ENCODE measurements around the gene NT5E. TPM values are rescaled to one million over a fixed set of nuclear protein-coding genes. Genes with fewer than 3 reads are reported as not detected.

Gene NT5E
- total and polyA plus RNA-seq, 9 donors, result 19.5 to 42.1 (median 25.8) TPM

- H3K4me3 ChIP-seq (ENCODE audit: low read length), result no peak overlapping the region
- peak overlapping the region; percentile 15 for H3K27ac ChIP-seq (ENCODE audit: low read length)
- H3K9me3 ChIP-seq (replicated peaks; ENCODE audit: control insufficient read depth, low read depth, low read length), result no peaks in the 10 kb centered on the region
- no peaks in the 10 kb centered on the region for H3K36me3 ChIP-seq (ENCODE audit: control insufficient read depth, insufficient read depth, low read length)
- DNase-seq, result peak; percentile 74
- peaks cover 6% of the 10 kb centered on the region for H3K4me1 ChIP-seq (ENCODE audit: control insufficient read depth, insufficient read depth, low read length)
- no CpG with 5 or more reads among the region's 1 CpG for WGBS (ENCODE audit: insufficient coverage)
- no peaks in the 10 kb centered on the region for H3K27me3 ChIP-seq (ENCODE audit: control insufficient read depth, insufficient read depth, low read length)
Measured at GRCh38 chr6:85420551-85420950, 29.3 kb upstream of the NT5E start.

DNA sequence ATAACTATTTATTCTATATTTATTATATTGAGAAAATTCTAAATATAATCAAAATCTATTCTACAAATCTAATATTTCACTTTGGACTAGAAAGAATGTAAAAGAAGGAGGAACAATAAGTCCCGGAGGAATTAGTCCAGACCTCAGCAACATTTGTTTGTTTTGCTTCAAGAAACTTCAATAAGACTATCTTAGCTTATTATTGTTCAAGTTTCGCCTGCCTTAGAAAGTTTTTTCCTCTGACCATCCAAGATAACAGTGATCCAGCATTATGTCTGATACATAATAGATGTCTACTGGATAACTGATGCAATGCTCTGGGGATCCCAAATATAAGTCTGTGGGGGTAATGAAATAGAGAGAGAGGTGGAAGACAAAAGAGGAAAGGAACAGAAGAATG, 28.7 kb upstream of the NT5E start:
- no peaks in the 10 kb centered on the region for H3K9me3 ChIP-seq (replicated peaks; ENCODE audit: control insufficient read depth, low read depth, low read length)
- H3K4me1 ChIP-seq (ENCODE audit: control insufficient read depth, insufficient read depth, low read length), result peaks cover 6% of the 10 kb centered on the region
- peak; percentile 79 for DNase-seq
- H3K27me3 ChIP-seq (ENCODE audit: control insufficient read depth, insufficient read depth, low read length), result no peaks in the 10 kb centered on the region
- H3K27ac ChIP-seq (ENCODE audit: low read length), result peak overlapping the region; percentile 5
- H3K36me3 ChIP-seq (ENCODE audit: control insufficient read depth, insufficient read depth, low read length), result no peaks in the 10 kb centered on the region
- WGBS (ENCODE audit: insufficient coverage), result no CpG with 5 or more reads among the region's 2 CpGs
- H3K4me3 ChIP-seq (ENCODE audit: low read length), result no peak overlapping the region

DNA sequence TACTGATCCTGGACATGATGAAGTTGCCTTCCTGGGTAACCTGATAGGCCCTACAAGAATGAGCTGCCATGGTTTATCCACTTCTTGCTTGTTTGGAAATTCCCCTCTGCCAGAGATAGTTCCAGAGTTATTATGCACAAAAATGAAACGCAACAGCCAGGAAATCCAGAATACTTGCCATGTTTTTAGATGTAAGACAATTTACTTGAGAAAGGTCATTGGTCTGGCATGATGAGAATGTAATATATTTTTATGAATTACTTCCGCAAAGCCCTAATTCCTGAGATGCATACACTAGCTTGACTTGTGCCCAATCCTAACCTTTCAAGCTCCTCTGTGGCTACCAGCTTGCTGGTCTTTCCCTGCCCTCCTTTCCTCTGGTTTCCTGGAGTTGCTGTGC, 27.9 kb upstream of the NT5E start:
- H3K27me3 ChIP-seq (ENCODE audit: control insufficient read depth, insufficient read depth, low read length), result no peaks in the 10 kb centered on the region
- WGBS (ENCODE audit: insufficient coverage), result no CpG with 5 or more reads among the region's 2 CpGs
- no peaks in the 10 kb centered on the region for H3K36me3 ChIP-seq (ENCODE audit: control insufficient read depth, insufficient read depth, low read length)
- no peak for DNase-seq
- H3K4me3 ChIP-seq (ENCODE audit: low read length), result no peak overlapping the region
- H3K4me1 ChIP-seq (ENCODE audit: control insufficient read depth, insufficient read depth, low read length), result peaks cover 6% of the 10 kb centered on the region
- H3K27ac ChIP-seq (ENCODE audit: low read length), result peak overlapping the region; percentile 36
- peaks cover 4% of the 10 kb centered on the region for H3K9me3 ChIP-seq (replicated peaks; ENCODE audit: control insufficient read depth, low read depth, low read length)

- no peak for DNase-seq
- H3K4me3 ChIP-seq (ENCODE audit: low read length), result no peak overlapping the region
- H3K27me3 ChIP-seq (ENCODE audit: control insufficient read depth, insufficient read depth, low read length), result no peaks in the 10 kb centered on the region
- peaks cover 7% of the 10 kb centered on the region for H3K9me3 ChIP-seq (replicated peaks; ENCODE audit: control insufficient read depth, low read depth, low read length)
- WGBS (ENCODE audit: insufficient coverage), result no CpG with 5 or more reads among the region's 5 CpGs
- no peak overlapping the region for H3K27ac ChIP-seq (ENCODE audit: low read length)
- H3K36me3 ChIP-seq (ENCODE audit: control insufficient read depth, insufficient read depth, low read length), result no peaks in the 10 kb centered on the region
- H3K4me1 ChIP-seq (ENCODE audit: control insufficient read depth, insufficient read depth, low read length), result peaks cover 6% of the 10 kb centered on the region
Measured at GRCh38 chr6:85422996-85423395, 26.9 kb upstream of the NT5E start.

DNA sequence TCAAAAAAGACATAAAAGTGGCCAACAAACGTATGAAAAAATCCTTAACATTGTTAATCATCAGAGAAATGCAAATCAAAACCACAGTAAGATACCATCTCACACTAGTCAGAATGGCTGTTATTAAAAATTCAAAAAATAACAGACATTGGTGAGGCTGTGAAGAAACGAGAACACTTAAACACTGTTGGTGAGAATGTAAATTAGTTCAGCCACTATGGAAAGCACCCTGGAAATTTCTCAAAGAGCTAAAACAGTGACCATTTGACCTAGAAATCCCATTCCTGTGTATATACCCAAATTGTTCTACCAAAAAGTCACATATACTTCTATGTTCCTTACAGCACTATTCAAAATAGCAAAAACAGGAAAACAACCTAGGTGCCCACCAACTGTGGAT, 24.9 kb upstream of the NT5E start:
- DNase-seq, result no peak
- Histone ChIP-seq H3K4me1 (ENCODE audit: control insufficient read depth, insufficient read depth, low read length) (peaks cover 2% of the 10 kb centered on the region), H3K9me3 (replicated peaks; ENCODE audit: control insufficient read depth, low read depth, low read length) (peaks cover 7% of the 10 kb centered on the region), H3K27ac (ENCODE audit: low read length) (no peak overlapping the region), H3K4me3 (ENCODE audit: low read length) (no peak overlapping the region), H3K36me3 (ENCODE audit: control insufficient read depth, insufficient read depth, low read length) (no peaks in the 10 kb centered on the region), H3K27me3 (ENCODE audit: control insufficient read depth, insufficient read depth, low read length) (no peaks in the 10 kb centered on the region)
- WGBS (ENCODE audit: insufficient coverage), result no CpG with 5 or more reads among the region's 2 CpGs

DNA sequence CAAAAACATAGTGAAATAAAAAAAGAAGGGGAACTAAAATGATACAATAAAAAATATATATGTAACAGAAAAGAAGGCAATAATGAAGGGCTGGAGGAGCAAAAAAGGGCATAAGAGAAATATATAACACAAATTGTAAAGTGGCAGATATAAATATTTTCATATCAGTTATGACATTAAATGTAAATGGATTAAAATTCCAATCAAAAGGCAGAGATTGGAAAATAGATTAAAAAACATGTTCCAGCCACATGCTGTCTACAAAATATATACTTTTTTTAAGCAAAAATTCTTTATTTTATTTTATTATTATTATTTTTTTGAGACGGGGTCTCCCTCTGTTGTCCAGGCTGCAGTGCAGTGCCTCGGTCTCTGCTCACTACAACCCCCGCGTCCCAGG, 23.9 kb upstream of the NT5E start:
- no peaks in the 10 kb centered on the region for H3K36me3 ChIP-seq (ENCODE audit: control insufficient read depth, insufficient read depth, low read length)
- no peaks in the 10 kb centered on the region for H3K4me1 ChIP-seq (ENCODE audit: control insufficient read depth, insufficient read depth, low read length)
- WGBS (ENCODE audit: insufficient coverage), result 100% methylated on average over 3 of the region's 4 CpGs

GRCh38 chr6:85428486-85428885, 21.4 kb upstream of the NT5E start:
- no CpG with 5 or more reads among the region's 1 CpG for WGBS (ENCODE audit: insufficient coverage)
- Histone ChIP-seq H3K27ac (ENCODE audit: low read length) (no peak overlapping the region), H3K27me3 (ENCODE audit: control insufficient read depth, insufficient read depth, low read length) (no peaks in the 10 kb centered on the region), H3K36me3 (ENCODE audit: control insufficient read depth, insufficient read depth, low read length) (no peaks in the 10 kb centered on the region), H3K4me1 (ENCODE audit: control insufficient read depth, insufficient read depth, low read length) (no peaks in the 10 kb centered on the region), H3K9me3 (replicated peaks; ENCODE audit: control insufficient read depth, low read depth, low read length) (peaks cover 7% of the 10 kb centered on the region), H3K4me3 (ENCODE audit: low read length) (no peak overlapping the region)
- DNase-seq, result no peak

More for the DNA sequence above, 23.9 kb upstream of the NT5E start:
- Histone ChIP-seq H3K4me3 (ENCODE audit: low read length) (no peak overlapping the region), H3K27me3 (ENCODE audit: control insufficient read depth, insufficient read depth, low read length) (no peaks in the 10 kb centered on the region), H3K9me3 (replicated peaks; ENCODE audit: control insufficient read depth, low read depth, low read length) (peaks cover 7% of the 10 kb centered on the region), H3K27ac (ENCODE audit: low read length) (no peak overlapping the region)
- DNase-seq, result no peak

- H3K36me3 ChIP-seq (ENCODE audit: control insufficient read depth, insufficient read depth, low read length), result no peaks in the 10 kb centered on the region
- WGBS (ENCODE audit: insufficient coverage), result no CpG with 5 or more reads among the region's 4 CpGs
- no peaks in the 10 kb centered on the region for H3K27me3 ChIP-seq (ENCODE audit: control insufficient read depth, insufficient read depth, low read length)
- no peak overlapping the region for H3K4me3 ChIP-seq (ENCODE audit: low read length)
- H3K27ac ChIP-seq (ENCODE audit: low read length), result no peak overlapping the region
- DNase-seq, result peak; percentile 42
- H3K4me1 ChIP-seq (ENCODE audit: control insufficient read depth, insufficient read depth, low read length), result no peaks in the 10 kb centered on the region
- peaks cover 7% of the 10 kb centered on the region for H3K9me3 ChIP-seq (replicated peaks; ENCODE audit: control insufficient read depth, low read depth, low read length)
Measured at GRCh38 chr6:85429346-85429745, 20.5 kb upstream of the NT5E start.

DNA sequence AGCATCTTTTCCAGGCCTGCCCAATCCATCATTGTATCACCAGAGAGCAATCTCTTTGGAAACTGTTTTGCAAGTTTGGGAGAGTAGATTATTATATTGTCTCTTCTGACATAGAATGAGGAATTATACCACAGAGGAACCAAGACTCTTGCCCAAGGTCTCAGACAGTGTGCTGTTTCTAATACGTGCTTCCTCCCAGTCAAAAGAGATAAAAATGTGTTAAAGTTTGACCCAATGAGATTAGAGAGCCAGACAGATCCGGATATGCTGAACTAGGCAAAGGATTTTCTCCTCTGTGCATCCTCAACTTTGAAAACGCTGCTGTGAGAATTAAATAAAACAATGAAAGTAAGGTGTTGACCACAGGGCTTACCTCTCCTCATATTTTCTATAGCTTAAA, 18.6 kb upstream of the NT5E start:
- no peak overlapping the region for H3K27ac ChIP-seq (ENCODE audit: low read length)
- peaks cover 7% of the 10 kb centered on the region for H3K9me3 ChIP-seq (replicated peaks; ENCODE audit: control insufficient read depth, low read depth, low read length)
- H3K4me3 ChIP-seq (ENCODE audit: low read length), result no peak overlapping the region
- 60% methylated on average over 1 of the region's 3 CpGs for WGBS (ENCODE audit: insufficient coverage)
- no peaks in the 10 kb centered on the region for H3K27me3 ChIP-seq (ENCODE audit: control insufficient read depth, insufficient read depth, low read length)
- DNase-seq, result no peak
- no peaks in the 10 kb centered on the region for H3K36me3 ChIP-seq (ENCODE audit: control insufficient read depth, insufficient read depth, low read length)
- H3K4me1 ChIP-seq (ENCODE audit: control insufficient read depth, insufficient read depth, low read length), result peaks cover 4% of the 10 kb centered on the region

- DNase-seq, result no peak
- Histone ChIP-seq H3K36me3 (ENCODE audit: control insufficient read depth, insufficient read depth, low read length) (no peaks in the 10 kb centered on the region), H3K4me3 (ENCODE audit: low read length) (no peak overlapping the region), H3K27me3 (ENCODE audit: control insufficient read depth, insufficient read depth, low read length) (no peaks in the 10 kb centered on the region), H3K4me1 (ENCODE audit: control insufficient read depth, insufficient read depth, low read length) (peaks cover 4% of the 10 kb centered on the region), H3K9me3 (replicated peaks; ENCODE audit: control insufficient read depth, low read depth, low read length) (peaks cover 2% of the 10 kb centered on the region), H3K27ac (ENCODE audit: low read length) (no peak overlapping the region)
- no CpG with 5 or more reads among the region's 1 CpG for WGBS (ENCODE audit: insufficient coverage)
Measured at GRCh38 chr6:85432554-85432953, 17.3 kb upstream of the NT5E start.

GRCh38 chr6:85435851-85436250, 14.0 kb upstream of the NT5E start:
- peak; percentile 40 for DNase-seq
- WGBS (ENCODE audit: insufficient coverage), result no CpG with 5 or more reads among the region's 1 CpG
- H3K4me3 ChIP-seq (ENCODE audit: low read length), result no peak overlapping the region
- peaks cover 4% of the 10 kb centered on the region for H3K4me1 ChIP-seq (ENCODE audit: control insufficient read depth, insufficient read depth, low read length)
- H3K27ac ChIP-seq (ENCODE audit: low read length), result peak overlapping the region; percentile 82
- H3K36me3 ChIP-seq (ENCODE audit: control insufficient read depth, insufficient read depth, low read length), result no peaks in the 10 kb centered on the region
- no peaks in the 10 kb centered on the region for H3K9me3 ChIP-seq (replicated peaks; ENCODE audit: control insufficient read depth, low read depth, low read length)
- H3K27me3 ChIP-seq (ENCODE audit: control insufficient read depth, insufficient read depth, low read length), result no peaks in the 10 kb centered on the region
